Dermis microvascular lymphatic vessel endothelial cell (primary cell): ENCODE data around the gene NDUFV2. TPM values are rescaled to one million over a fixed set of nuclear protein-coding genes. Genes with fewer than 3 reads are reported as not detected.
"Not testable (repeated sequence)": the region's sequence is repeated elsewhere in the genome, so short reads cannot be mapped to it uniquely, and the experiment has no call there.

ENCODE experiments used
- DNase-seq, 2 donors: peaks; one replicate each; pipeline versions ENCODE4 v3.0.0 to v3.0.0-alpha.2; 2010; ENCODE audit warnings: low read depth in 2 of 2
- total RNA-seq: library from RNA; depleted of rRNA; stranded (reverse); fragments of >200 nt; gene quantifications from 2 replicates; pipeline ENCODE4 v1.2.1, GENCODE V29; 2014

The NDUFV2 gene
- total RNA-seq, 1 donor from 2014 or later = 105 TPM

GRCh38 chr18:9090578-9090977, 11.9 kb upstream of the NDUFV2 start:
- no peak for DNase-seq

- DNase-seq = no peak
Observed at GRCh38 chr18:9091066-9091476, 11.4 kb upstream of the NDUFV2 start.

GRCh38 chr18:9092665-9093064, 9.8 kb upstream of the NDUFV2 start:
- DNase-seq = peak in 1 of 2 donors; percentile 66

GRCh38 chr18:9093109-9093508, 9.4 kb upstream of the NDUFV2 start:
- DNase-seq = not testable (repeated sequence)

- peak; percentile 33 to 91 for DNase-seq
Observed at GRCh38 chr18:9094307-9095226, 7.9 kb upstream of the NDUFV2 start.

GRCh38 chr18:9095297-9096006, 7.0 kb upstream of the NDUFV2 start:
- DNase-seq = peak in 1 of 2 donors; percentile 30

- DNase-seq = no peak
Observed at GRCh38 chr18:9096007-9096371, 6.5 kb upstream of the NDUFV2 start.

GRCh38 chr18:9096685-9097084, 5.8 kb upstream of the NDUFV2 start:
- no peak for DNase-seq

GRCh38 chr18:9097349-9097748, 5.2 kb upstream of the NDUFV2 start:
- DNase-seq = no peak

- no peak for DNase-seq
Observed at GRCh38 chr18:9100796-9101195, 1.7 kb upstream of the NDUFV2 start.

- peak; percentile 80 to 89 for DNase-seq
Observed at GRCh38 chr18:9101730-9102507, 580 bp upstream of the NDUFV2 start.

GRCh38 chr18:9103376-9103873, 926 bp downstream of the NDUFV2 start:
- peak in 1 of 2 donors; percentile 57 for DNase-seq

GRCh38 chr18:9104244-9104901, 1.9 kb downstream of the NDUFV2 start:
- no peak for DNase-seq

GRCh38 chr18:9105420-9105819, 2.9 kb downstream of the NDUFV2 start:
- DNase-seq = no peak

GRCh38 chr18:9106094-9106493, 3.6 kb downstream of the NDUFV2 start:
- DNase-seq = no peak

- DNase-seq = peak; percentile 35 to 60
Observed at GRCh38 chr18:9106800-9107584, 4.5 kb downstream of the NDUFV2 start.

- no peak for DNase-seq
Observed at GRCh38 chr18:9108911-9109310, 6.4 kb downstream of the NDUFV2 start.

- DNase-seq = no peak
Observed at GRCh38 chr18:9109523-9109922, 7.0 kb downstream of the NDUFV2 start.

- no peak for DNase-seq
Observed at GRCh38 chr18:9113468-9114149, 11.1 kb downstream of the NDUFV2 start.

- DNase-seq = no peak
Observed at GRCh38 chr18:9115984-9116383, 13.5 kb downstream of the NDUFV2 start.
